ENCODE measurements around the gene IYD. TPM values are rescaled to one million over a fixed set of nuclear protein-coding genes. Genes with fewer than 3 reads are reported as not detected.

The IYD gene
- total and polyA plus RNA-seq, 9 of the 15 experiments (the other 6 are each of a cell fraction or from before 2014, with no cell fraction given) = not detected

GRCh38 chr6:150332939-150333584 lies 35.8 kb upstream of the IYD start (continued):
- TF ChIP-seq ZBTB40 (IDR thresholded peaks at IDR 0.05) (0 out of 2 replicates have a peak, but pooled peaks have one; percentile 8), ZBTB40 (CRISPR knock-in tag; IDR thresholded peaks at IDR 0.05) (no peak), E2F6 (IDR thresholded peaks at IDR 0.05; ENCODE audit: borderline replicate concordance in 1 of 2, extremely low read depth in 1 of 2, insufficient read depth in 1 of 2, insufficient read length in 1 of 2, low read depth in 1 of 2, low read length in 1 of 2, poor library complexity in 1 of 2, severe bottlenecking in 1 of 2) (no peak), TARDBP (IDR thresholded peaks at IDR 0.05) (0 out of 2 replicates have a peak, but pooled peaks have one; percentile 14), HMBOX1 (IDR thresholded peaks at IDR 0.05) (peak; percentile 31; the same call in 1 of the 2 replicates), SLC30A9 (CRISPR knock-in tag; IDR thresholded peaks at IDR 0.05) (no peak), JUND (IDR thresholded peaks at IDR 0.05; ENCODE audit: borderline replicate concordance, low read depth, low read length) (peak; percentile 79), JUND (tag; IDR thresholded peaks at IDR 0.05; ENCODE audit: borderline replicate concordance, low read depth, low read length) (peak; percentile 82; the same call in 2 of the 3 replicates), TRIM24 (IDR thresholded peaks at IDR 0.05) (peak; percentile 20 to 51; a peak in 1 of 4 replicates), TCF3 (CRISPR knock-in tag; IDR thresholded peaks at IDR 0.05) (peak; percentile 72), TEAD4 (IDR thresholded peaks at IDR 0.05; ENCODE audit: low read length) (peak; percentile 30; the same call in 1 of the 2 replicates), TEAD4 (CRISPR knock-in tag; IDR thresholded peaks at IDR 0.05; ENCODE audit: borderline replicate concordance) (no peak), ZNF695 (CRISPR knock-in tag; IDR thresholded peaks at IDR 0.05) (no peak), KLF13 (tag; IDR thresholded peaks at IDR 0.05; ENCODE audit: borderline replicate concordance, low read depth) (peak; percentile 85), ZNF766 (CRISPR knock-in tag; conservative IDR thresholded peaks at IDR 0.05) (peak; percentile 12; the same call in 1 of the 2 replicates)

All from K562 (cell line).